ENCODE results near the gene SLC2A5. TPM values are rescaled to one million over a fixed set of nuclear protein-coding genes. Genes with fewer than 3 reads are reported as not detected.
A peak's percentile ranks its signal among the peaks of the same experiment; 100 is the strongest.

The SLC2A5 gene
- total RNA-seq, 1 experiment from 2014 or later: 0.61 TPM

DNA sequence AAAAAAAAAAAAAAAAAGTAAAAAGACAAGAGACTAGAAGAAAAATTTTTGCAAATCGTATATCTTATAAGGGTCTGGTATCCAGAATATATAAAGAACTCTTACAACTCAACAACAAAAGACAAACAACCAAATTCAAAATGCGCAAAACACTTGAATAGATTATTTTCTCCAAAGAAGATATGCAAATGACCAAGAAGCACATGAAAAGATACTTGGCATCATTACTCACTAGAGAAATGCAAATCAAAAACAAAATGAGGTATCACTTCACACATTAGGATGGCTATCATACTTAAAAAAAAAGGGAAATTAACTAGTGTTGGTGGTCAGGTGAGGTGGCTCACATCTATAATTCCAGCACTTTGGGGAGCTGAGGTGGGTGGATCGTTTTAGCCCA lies 12.0 kb upstream of the SLC2A5 start:
- no peak for DNase-seq (ENCODE audit: unreplicated experiment)
- peak overlapping the region; percentile 96 for H3K27ac Mint-ChIP-seq (ENCODE audit: low read depth, unreplicated experiment)
- no peaks in the 10 kb centered on the region for H3K36me3 Mint-ChIP-seq (ENCODE audit: insufficient read depth, unreplicated experiment)
- TF ChIP-seq CTCF (IDR thresholded peaks at IDR 0.05; ENCODE audit: unreplicated experiment): no peak
- no TSS peak for BruUV-seq (replicated peaks)
- H3K9me3 Mint-ChIP-seq (ENCODE audit: unreplicated experiment): no peaks in the 10 kb centered on the region
- H3K4me1 Mint-ChIP-seq (ENCODE audit: insufficient read depth, unreplicated experiment): peaks cover 63% of the 10 kb centered on the region
- H3K27me3 Mint-ChIP-seq (ENCODE audit: insufficient read depth, unreplicated experiment): no peaks in the 10 kb centered on the region
- ChIA-PET POLR2A (interaction anchor here (0.5 to 1.9 kb wide), 10 partner anchors 11 to 1953 kb away, joined by 3 to 12 read pairs (median 4); partner anchors contain the start of gene ENO1), CTCF (interaction anchor here (0.6 to 1.5 kb wide), 6 partner anchors 8 to 705 kb away, joined by 3 to 9 read pairs (median 4); no protein-coding TSS in a partner anchor)
- intact Hi-C loops (cut with micrococcal nuclease): no loop called here
- no peak overlapping the region for H3K4me3 Mint-ChIP-seq (ENCODE audit: unreplicated experiment)

GRCh38 chr1:9080705-9081291 lies 11.4 kb upstream of the SLC2A5 start:
- no peak overlapping the region for H3K4me3 Mint-ChIP-seq (ENCODE audit: unreplicated experiment)
- POLR2A ChIA-PET: interaction anchor here (0.5 to 2.4 kb wide), 18 partner anchors 12 to 1954 kb away, joined by 3 to 12 read pairs (median 3); partner anchors contain the start of genes ENO1 and GPR157
- H3K36me3 Mint-ChIP-seq (ENCODE audit: insufficient read depth, unreplicated experiment): no peaks in the 10 kb centered on the region
- no peaks in the 10 kb centered on the region for H3K9me3 Mint-ChIP-seq (ENCODE audit: unreplicated experiment)
- no TSS peak for BruUV-seq (replicated peaks)
- H3K4me1 Mint-ChIP-seq (ENCODE audit: insufficient read depth, unreplicated experiment): peaks cover 63% of the 10 kb centered on the region
- peak overlapping the region; percentile 96 for H3K27ac Mint-ChIP-seq (ENCODE audit: low read depth, unreplicated experiment)
- DNase-seq (ENCODE audit: unreplicated experiment): peak; percentile 86
- no peak for TF ChIP-seq CTCF (IDR thresholded peaks at IDR 0.05; ENCODE audit: unreplicated experiment)
- H3K27me3 Mint-ChIP-seq (ENCODE audit: insufficient read depth, unreplicated experiment): no peaks in the 10 kb centered on the region
- intact Hi-C loops (cut with micrococcal nuclease): no loop called here
- CTCF ChIA-PET: interaction anchor here (0.5 to 1.5 kb wide), 10 partner anchors 8 to 706 kb away, joined by 3 to 9 read pairs (median 3); no protein-coding TSS in a partner anchor

DNA sequence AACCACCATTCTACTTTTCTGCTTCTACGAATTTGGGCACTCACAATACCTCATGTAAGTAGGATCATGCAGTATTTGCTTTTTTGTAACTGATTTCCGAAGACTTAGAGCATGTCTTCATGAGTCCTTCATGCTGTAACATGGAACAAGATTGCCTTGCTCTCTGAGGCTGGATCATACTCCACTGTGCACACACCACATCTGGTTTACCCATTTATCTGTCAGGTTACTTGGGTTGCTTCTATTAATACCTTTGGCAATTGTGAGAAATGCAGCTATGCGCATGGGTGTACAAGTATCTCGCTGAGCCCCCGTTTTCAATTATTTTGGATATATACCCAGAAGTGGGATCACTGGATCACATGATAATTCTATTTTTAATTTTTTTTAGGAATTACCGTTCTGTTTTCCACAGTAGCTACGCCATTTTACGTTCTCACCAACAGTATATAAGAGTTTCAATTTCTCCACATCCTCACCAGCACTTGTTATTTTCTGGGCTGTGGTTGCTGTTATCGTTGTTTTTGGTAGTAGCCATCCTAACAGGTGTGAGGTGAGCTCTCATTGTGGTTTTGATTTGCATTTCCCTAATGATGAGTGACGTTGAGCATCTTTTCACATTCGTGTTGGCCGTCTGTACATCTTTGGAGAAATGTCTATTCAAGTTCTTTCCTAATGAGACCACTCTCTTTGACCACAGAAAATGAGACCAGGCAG lies 10.7 kb upstream of the SLC2A5 start:
- no peaks in the 10 kb centered on the region for H3K9me3 Mint-ChIP-seq (ENCODE audit: unreplicated experiment)
- ChIA-PET CTCF (interaction anchor here (0.5 to 1.5 kb wide), 6 partner anchors 16 to 221 kb away, joined by 3 to 9 read pairs (median 4); no protein-coding TSS in a partner anchor), POLR2A (interaction anchor here (0.6 to 2.4 kb wide), 17 partner anchors 12 to 503 kb away, joined by 3 to 12 read pairs (median 4); partner anchors contain the start of genes ENO1 and GPR157)
- intact Hi-C loops (cut with micrococcal nuclease): no loop called here
- H3K27me3 Mint-ChIP-seq (ENCODE audit: insufficient read depth, unreplicated experiment): no peaks in the 10 kb centered on the region
- H3K27ac Mint-ChIP-seq (ENCODE audit: low read depth, unreplicated experiment): peak overlapping the region; percentile 96
- H3K36me3 Mint-ChIP-seq (ENCODE audit: insufficient read depth, unreplicated experiment): no peaks in the 10 kb centered on the region
- peak overlapping the region; percentile 36 for H3K4me3 Mint-ChIP-seq (ENCODE audit: unreplicated experiment)
- TF ChIP-seq CTCF (IDR thresholded peaks at IDR 0.05; ENCODE audit: unreplicated experiment): no peak
- no TSS peak for BruUV-seq (replicated peaks)
- DNase-seq (ENCODE audit: unreplicated experiment): no peak
- H3K4me1 Mint-ChIP-seq (ENCODE audit: insufficient read depth, unreplicated experiment): peaks cover 59% of the 10 kb centered on the region
